HCT116 (cell line): ENCODE measurements around the gene GRHL3.

Experiments
- CBX3 ChIP-seq: IDR thresholded peaks from 2 replicates; pipeline ENCODE4 v1.6.1; 2012; ENCODE audit warnings: low read depth
- CEBPB ChIP-seq: IDR thresholded peaks from 2 replicates; pipeline ENCODE4 v1.6.1; 2012; ENCODE audit warnings: low read depth
- CTCF ChIP-seq, 3 experiments: fragments of 200-600 bp in 1 of 3; sonication (generic) in 1 of 3; IDR thresholded peaks in 2 of 3; conservative IDR thresholded peaks in 1 of 3; 2 replicates each; pipeline ENCODE4 v1.5.1; 2012 to 2017; ENCODE audit warnings: low read depth in 2 of 3, low read length in 2 of 3, antibody characterized with exemption in 1 of 3, borderline replicate concordance in 1 of 3, control low read depth in 1 of 3, mild to moderate bottlenecking in 1 of 3, mixed read lengths in 1 of 3, mixed run types in 1 of 3, moderate library complexity in 1 of 3; ENCODE audit not compliant: insufficient read depth in 1 of 3
- EZH2phosphoT487 ChIP-seq: fragments of 200-600 bp; IDR thresholded peaks from 2 replicates; pipeline ENCODE4 v1.6.1; 2018; ENCODE audit warnings: antibody characterized with exemption, borderline replicate concordance
- FOSL1 ChIP-seq: IDR thresholded peaks from 2 replicates; pipeline ENCODE4 v1.6.1; 2012; ENCODE audit warnings: low read depth
- POLR2A ChIP-seq: IDR thresholded peaks from 2 replicates; pipeline ENCODE4 v1.7.0; 2011; ENCODE audit warnings: borderline replicate concordance; ENCODE audit not compliant: insufficient read depth, insufficient read length; ENCODE audit errors: extremely low read depth
- REST ChIP-seq: IDR thresholded peaks from 2 replicates; pipeline ENCODE4 v1.6.1; 2012; ENCODE audit warnings: low read depth
- ZFX ChIP-seq: fragments of 450-650 bp; IDR thresholded peaks from 2 replicates; pipeline ENCODE4 v1.6.1; 2017
- ZNF274 ChIP-seq: fragments of 200-500 bp; sonication (Bioruptor generic); IDR thresholded peaks from 2 replicates; pipeline ENCODE4 v1.6.1; 2014; ENCODE audit warnings: mild to moderate bottlenecking, low read depth, low read length, inconsistent platforms
- TF ChIP-seq, protein P1 (sequence below): IDR thresholded peaks from 2 replicates; pipeline ENCODE4 v1.6.1; 2012

- no peak for TF ChIP-seq REST
- TF ChIP-seq CTCF (IDR thresholded peaks at IDR 0.05 in 2 of 3, conservative IDR thresholded peaks at IDR 0.05 in 1 of 3; ENCODE audit: borderline replicate concordance in 1 of 3, insufficient read depth in 1 of 3, low read depth in 2 of 3, low read length in 2 of 3): no peak
- TF ChIP-seq ZNF274: no peak
- no peak for TF ChIP-seq EZH2phosphoT487
- no peak; the same call in 1 of the 2 replicates for TF ChIP-seq CEBPB
- TF ChIP-seq, protein P1, sequence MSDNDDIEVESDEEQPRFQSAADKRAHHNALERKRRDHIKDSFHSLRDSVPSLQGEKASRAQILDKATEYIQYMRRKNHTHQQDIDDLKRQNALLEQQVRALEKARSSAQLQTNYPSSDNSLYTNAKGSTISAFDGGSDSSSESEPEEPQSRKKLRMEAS: no peak; the same call in 1 of the 2 replicates
- TF ChIP-seq POLR2A: no peak
- TF ChIP-seq ZFX: no peak
- TF ChIP-seq FOSL1: peak; percentile 92
- no peak for TF ChIP-seq CBX3
Observed at GRCh38 chr1:24284156-24284471, 35.0 kb upstream of the GRHL3 start.
